CD14-positive monocyte (primary cell): ENCODE measurements around the gene LRRC59. TPM values are rescaled to one million over a fixed set of nuclear protein-coding genes. Genes with fewer than 3 reads are reported as not detected.

Source experiments
- DNase-seq, 3 donors: peaks; one replicate each; pipeline ENCODE4 v3.0.0-alpha.2; 2011 to 2022
- H2AFZ ChIP-seq: 2 replicates; pipeline ENCODE4 v1.6.0; 2012; ENCODE audit warnings: mild to moderate bottlenecking, low read depth, low read length, inconsistent platforms; ENCODE audit not compliant: insufficient read depth, poor library complexity, severe bottlenecking
- H3K27ac ChIP-seq, 2 donors: 1 replicate in 1 of 2; 2 replicates in 1 of 2; pipeline ENCODE4 v1.5.1; 2012 to 2013; ENCODE audit warnings: low read length in 2 of 2, control low read depth in 1 of 2, inconsistent platforms in 1 of 2, low read depth in 1 of 2, mild to moderate bottlenecking in 1 of 2
- H3K27me3 ChIP-seq, 2 donors: one replicate each; pipeline versions ENCODE4 v1.6.0 to v1.6.1; 2011 to 2013; ENCODE audit warnings: low read length in 2 of 2; ENCODE audit not compliant: control insufficient read depth in 2 of 2, insufficient read depth in 2 of 2
- H3K36me3 ChIP-seq, 2 donors: replicated peaks in 1 of 2; 1 replicate in 1 of 2; 2 replicates in 1 of 2; pipeline versions ENCODE4 v1.5.1 to v1.6.1; 2012 to 2013; ENCODE audit warnings: low read length in 2 of 2, control low read depth in 1 of 2, inconsistent platforms in 1 of 2, mild to moderate bottlenecking in 1 of 2; ENCODE audit not compliant: insufficient read depth in 2 of 2, control insufficient read depth in 1 of 2
- H3K4me1 ChIP-seq, 2 donors: 1 replicate in 1 of 2; 2 replicates in 1 of 2; pipeline versions ENCODE4 v1.5.1 to v1.6.1; 2012 to 2013; ENCODE audit warnings: low read length in 2 of 2, control low read depth in 1 of 2, inconsistent platforms in 1 of 2, mild to moderate bottlenecking in 1 of 2, moderate library complexity in 1 of 2; ENCODE audit not compliant: insufficient read depth in 2 of 2, control insufficient read depth in 1 of 2
- H3K4me2 ChIP-seq: replicated peaks from 2 replicates; pipeline ENCODE3; 2012; ENCODE audit warnings: low read length, moderate library complexity, mild to moderate bottlenecking; ENCODE audit not compliant: poor library complexity, severe bottlenecking; ENCODE audit errors: extremely low read depth
- H3K4me3 ChIP-seq, 3 experiments: fragments of 200-600 bp in 1 of 3; sonication (generic) in 1 of 3; replicated peaks in 1 of 3; 1 replicate in 2 of 3; 2 replicates in 1 of 3; pipeline ENCODE4 v1.5.1; 2011 to 2013; ENCODE audit warnings: low read length in 3 of 3, mild to moderate bottlenecking in 3 of 3, control low read depth in 2 of 3, low read depth in 2 of 3, inconsistent platforms in 1 of 3, moderate library complexity in 1 of 3
- H3K79me2 ChIP-seq: 2 replicates; pipeline ENCODE4 v1.6.0; 2012; ENCODE audit warnings: mild to moderate bottlenecking, control low read depth, inconsistent platforms, low read length, moderate library complexity; ENCODE audit not compliant: insufficient read depth
- H3K9ac ChIP-seq: 2 replicates; pipeline ENCODE4 v1.6.0; 2017; ENCODE audit warnings: low read length, mild to moderate bottlenecking; ENCODE audit not compliant: insufficient read depth, poor library complexity, severe bottlenecking
- H3K9me3 ChIP-seq, 2 donors: replicated peaks in 1 of 2; 1 replicate in 1 of 2; 2 replicates in 1 of 2; pipeline versions ENCODE4 v1.5.1 to v1.6.1; 2012 to 2013; ENCODE audit warnings: low read length in 2 of 2, control low read depth in 1 of 2; ENCODE audit not compliant: control insufficient read depth in 1 of 2, insufficient read depth in 1 of 2
- H4K20me1 ChIP-seq: 2 replicates; pipeline ENCODE4 v1.6.0; 2012; ENCODE audit warnings: mild to moderate bottlenecking, low read length, control low read depth, moderate library complexity; ENCODE audit not compliant: insufficient read depth
- H3K27ac Mint-ChIP-seq, 7 donors: one replicate each; pipeline ENCODE4 v1.8.0; 2020; ENCODE audit warnings: mild to moderate bottlenecking in 7 of 7, mixed read lengths in 7 of 7, moderate library complexity in 6 of 7, inconsistent platforms in 2 of 7
- H3K27me3 Mint-ChIP-seq, 3 donors: one replicate each; pipeline ENCODE4 v1.8.0; 2021 to 2022; ENCODE audit warnings: low read depth in 3 of 3, mild to moderate bottlenecking in 3 of 3, mixed read lengths in 3 of 3, moderate library complexity in 3 of 3, inconsistent platforms in 1 of 3
- H3K36me3 Mint-ChIP-seq, 2 donors: one replicate each; pipeline ENCODE4 v1.8.0; 2020; ENCODE audit warnings: mixed read lengths in 2 of 2, inconsistent platforms in 1 of 2, mild to moderate bottlenecking in 1 of 2
- H3K4me1 Mint-ChIP-seq: one replicate; pipeline ENCODE4 v1.8.0; 2020; ENCODE audit warnings: mild to moderate bottlenecking, mixed read lengths
- H3K4me3 Mint-ChIP-seq, 2 donors: one replicate each; pipeline ENCODE4 v1.8.0; 2020; ENCODE audit warnings: mild to moderate bottlenecking in 2 of 2, mixed read lengths in 2 of 2, moderate library complexity in 1 of 2
- H3K9me3 Mint-ChIP-seq, 7 donors: one replicate each; pipeline ENCODE4 v1.8.0; 2020 to 2022; ENCODE audit warnings: mixed read lengths in 7 of 7, mild to moderate bottlenecking in 6 of 7, moderate library complexity in 6 of 7, inconsistent platforms in 2 of 7
- WGBS: methylation state at CpG from one replicate; pipeline ENCODE4 v1.1.5; 2013; ENCODE audit warnings: missing lambda C conversion rate; ENCODE audit not compliant: insufficient coverage; 5-methylcytosine and 5-hydroxymethylcytosine counted together
- intact Hi-C, 2 donors: fragments of 100-400 bp; cut with micrococcal nuclease; formaldehyde crosslinking; loops; one replicate each; pipeline versions ENCODE4 v1.15.0 to v1.15.1; 2023
- polyA plus RNA-seq, 3 donors: library from polyadenylated mRNA; depleted of rRNA in 1 of 3; unstranded in 2 of 3; stranded (reverse) in 1 of 3; fragments of 300-500 nt in 2 of 3; fragments of >200 nt in 1 of 3; fragmentation: Illumina TruSeq in 2 of 3; gene quantifications; 1 replicate in 2 of 3; 2 replicates in 1 of 3; pipeline ENCODE4 v1.2.3, GENCODE V29; 2012 to 2021
- TF ChIP-seq, protein P1 (sequence below): fragments of 200-600 bp; IDR thresholded peaks from one replicate; pipeline ENCODE4 v1.8.0; 2022; ENCODE audit warnings: antibody characterized with exemption, mild to moderate bottlenecking

The LRRC59 gene
- polyA plus RNA-seq, 3 donors = 36.6 to 48.9 (median 45.7) TPM

DNA sequence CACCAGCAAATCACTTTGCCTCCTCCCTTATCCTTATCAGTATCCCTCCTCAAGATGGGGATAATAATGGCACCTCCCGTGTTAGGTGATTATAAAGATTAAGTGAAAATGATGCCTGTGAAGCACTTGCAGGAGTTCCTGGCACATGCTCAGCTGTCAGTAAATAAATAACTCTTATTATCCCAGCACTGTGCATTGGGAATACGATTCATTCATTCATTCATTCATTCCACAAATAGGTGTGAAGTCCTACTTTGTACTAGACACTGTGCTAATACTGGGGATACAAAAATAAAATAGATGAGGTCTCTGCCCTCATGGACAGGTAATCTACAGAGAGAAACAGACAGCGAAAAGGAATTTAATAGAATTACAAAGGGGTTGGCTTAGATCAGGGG is 49.4 kb downstream of the LRRC59 start:
- Mint-ChIP-seq H3K4me3 (no peak overlapping the region), H3K4me1 (peaks cover 30% of the 10 kb centered on the region), H3K27ac (no peak overlapping the region), H3K27me3 (peaks cover 2 to 6% (median 4%) of the 10 kb centered on the region in 3 donors), H3K36me3 (peaks cover 7 to 9% of the 10 kb centered on the region in 2 donors), H3K9me3 (no peaks in the 10 kb centered on the region)
- H3K4me1 ChIP-seq = peaks cover 26 to 27% of the 10 kb centered on the region in 2 donors
- H3K27me3 ChIP-seq = no peaks in the 10 kb centered on the region
- peaks cover 0 to 1% of the 10 kb centered on the region in 2 donors for H3K36me3 ChIP-seq
- no peak overlapping the region for H3K4me3 ChIP-seq
- TF ChIP-seq, protein P1, sequence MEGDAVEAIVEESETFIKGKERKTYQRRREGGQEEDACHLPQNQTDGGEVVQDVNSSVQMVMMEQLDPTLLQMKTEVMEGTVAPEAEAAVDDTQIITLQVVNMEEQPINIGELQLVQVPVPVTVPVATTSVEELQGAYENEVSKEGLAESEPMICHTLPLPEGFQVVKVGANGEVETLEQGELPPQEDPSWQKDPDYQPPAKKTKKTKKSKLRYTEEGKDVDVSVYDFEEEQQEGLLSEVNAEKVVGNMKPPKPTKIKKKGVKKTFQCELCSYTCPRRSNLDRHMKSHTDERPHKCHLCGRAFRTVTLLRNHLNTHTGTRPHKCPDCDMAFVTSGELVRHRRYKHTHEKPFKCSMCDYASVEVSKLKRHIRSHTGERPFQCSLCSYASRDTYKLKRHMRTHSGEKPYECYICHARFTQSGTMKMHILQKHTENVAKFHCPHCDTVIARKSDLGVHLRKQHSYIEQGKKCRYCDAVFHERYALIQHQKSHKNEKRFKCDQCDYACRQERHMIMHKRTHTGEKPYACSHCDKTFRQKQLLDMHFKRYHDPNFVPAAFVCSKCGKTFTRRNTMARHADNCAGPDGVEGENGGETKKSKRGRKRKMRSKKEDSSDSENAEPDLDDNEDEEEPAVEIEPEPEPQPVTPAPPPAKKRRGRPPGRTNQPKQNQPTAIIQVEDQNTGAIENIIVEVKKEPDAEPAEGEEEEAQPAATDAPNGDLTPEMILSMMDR = no peak
- H3K79me2 ChIP-seq = peaks cover 14% of the 10 kb centered on the region
- no peak overlapping the region for H3K27ac ChIP-seq
- H4K20me1 ChIP-seq = peaks cover 13% of the 10 kb centered on the region
- H2AFZ ChIP-seq = no peak overlapping the region
- H3K4me2 ChIP-seq = no peak overlapping the region
- intact Hi-C loops = no loop called here
- DNase-seq = no peak
- no peak overlapping the region for H3K9ac ChIP-seq
- H3K9me3 ChIP-seq = no peaks in the 10 kb centered on the region
- 100% methylated on average over 1 of the region's 3 CpGs for WGBS

DNA sequence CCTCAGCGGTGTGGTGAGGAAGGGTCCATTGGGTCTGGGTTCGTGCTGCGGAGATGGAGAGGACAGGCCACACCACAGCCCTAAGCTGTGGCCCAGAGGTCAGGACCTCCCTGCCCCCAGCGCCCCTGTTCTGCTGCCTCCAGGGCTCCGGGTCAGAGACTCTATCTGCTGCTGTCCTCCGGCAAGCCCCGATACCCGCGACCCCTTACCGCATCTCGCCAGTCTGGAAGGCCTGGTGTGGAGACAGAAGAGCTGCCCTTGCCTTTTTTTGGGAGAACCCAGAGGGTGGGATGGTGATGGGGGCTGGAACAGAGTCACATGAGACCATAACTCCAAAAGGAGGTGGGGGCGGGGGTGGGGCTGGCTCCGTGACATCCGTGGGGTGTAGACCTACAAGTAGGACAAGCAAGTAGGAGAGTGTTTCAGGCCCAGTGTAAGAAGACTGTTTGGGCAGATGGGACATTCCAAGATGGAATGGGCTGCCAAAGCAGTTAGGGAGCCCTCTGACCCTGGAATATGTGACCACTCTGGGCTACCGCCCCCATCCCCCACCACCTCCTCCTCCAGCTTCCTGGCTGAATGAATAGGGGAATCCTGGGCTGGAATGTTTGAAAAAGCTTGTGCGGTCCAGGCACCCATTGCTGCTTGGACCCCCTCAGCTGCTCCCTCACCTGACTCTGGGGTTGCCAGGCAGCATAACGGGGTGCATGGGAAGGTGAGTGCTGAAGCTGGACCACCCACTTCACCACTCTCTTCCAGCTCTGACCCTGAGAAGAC is 50.0 kb downstream of the LRRC59 start:
- H3K9ac ChIP-seq = peak overlapping the region; percentile 75
- peaks cover 30% of the 10 kb centered on the region for H3K4me1 Mint-ChIP-seq
- H3K27ac Mint-ChIP-seq = no peak overlapping the region

More for the DNA sequence above, 50.0 kb downstream of the LRRC59 start:
- Histone ChIP-seq H3K36me3 (no peaks in the 10 kb centered on the region), H3K9me3 (no peaks in the 10 kb centered on the region), H3K4me1 (peaks cover 26 to 27% of the 10 kb centered on the region in 2 donors), H3K27ac (no peak overlapping the region), H2AFZ (peak overlapping the region; percentile 87), H4K20me1 (peaks cover 11% of the 10 kb centered on the region), H3K4me3 (peak overlapping the region; percentile 74 to 87 (median 75)), H3K4me2 (peak overlapping the region; percentile 99), H3K79me2 (peaks cover 14% of the 10 kb centered on the region), H3K27me3 (no peaks in the 10 kb centered on the region)
- Mint-ChIP-seq H3K36me3 (peaks cover 4 to 6% of the 10 kb centered on the region in 2 donors), H3K27me3 (peaks cover 2 to 6% (median 4%) of the 10 kb centered on the region in 3 donors), H3K4me3 (peak overlapping the region; percentile 93 to 95), H3K9me3 (no peaks in the 10 kb centered on the region)
- intact Hi-C loops = no loop called here
- 72% methylated on average over 13 of the region's 17 CpGs for WGBS
- no peak for DNase-seq
- TF ChIP-seq, protein P1 = no peak
